Mucosa of descending colon (tissue), 3 donors: Measurements from ENCODE around the gene TNFAIP8L3. TPM values are rescaled to one million over a fixed set of nuclear protein-coding genes. Genes with fewer than 3 reads are reported as not detected.

ENCODE experiments used
- ATAC-seq: fragments of 200-7000 bp; cut with Tn5 transposase; one replicate; pipeline ENCODE4 v1.9.1; 2020; ENCODE audit warnings: mild to moderate bottlenecking, moderate library complexity
- DNase-seq, 3 donors: peaks; one replicate each; pipeline ENCODE4 v3.0.0-alpha.2; 2020
- H3K36me3 ChIP-seq: fragments of 200-600 bp; one replicate; pipeline ENCODE4 v1.8.0; 2021; ENCODE audit warnings: low read depth, mild to moderate bottlenecking
- H3K4me1 ChIP-seq: fragments of 200-600 bp; one replicate; pipeline ENCODE4 v1.8.0; 2021; ENCODE audit warnings: low read depth, mild to moderate bottlenecking
- H3K4me3 ChIP-seq: fragments of 200-600 bp; one replicate; pipeline ENCODE4 v1.8.0; 2021; ENCODE audit warnings: mild to moderate bottlenecking
- H3K9me3 ChIP-seq: fragments of 200-600 bp; one replicate; pipeline ENCODE4 v1.8.0; 2021; ENCODE audit warnings: mild to moderate bottlenecking
- CTCF ChIP-seq: fragments of 200-600 bp; IDR thresholded peaks from one replicate; pipeline ENCODE4 v1.8.0; 2022; ENCODE audit warnings: antibody characterized with exemption, mild to moderate bottlenecking
- intact Hi-C, 2 donors: fragments of 100-400 bp; cut with DNase I in 1 of 2; cut with micrococcal nuclease in 1 of 2; formaldehyde crosslinking; loops; one replicate each; pipeline versions ENCODE4 v1.11.0 to v1.11.1; 2022; cut with DNase I, micrococcal nuclease
- total RNA-seq, 3 donors: library from RNA; stranded (reverse); fragmentation: NEBNext Ultra II Directional in 2 of 3; extraction: Animal tissue kit (Norgen Biotek cat#: 25700) in 2 of 3; gene quantifications; one replicate each; pipeline versions ENCODE4 v1.2.1 to v1.2.4, GENCODE V29; 2021 to 2023
- donor health status: DM: no; HTN: no; CAD: no; lungs with moderate emphysema.
- donor health status: DM: no; HTN: no; CAD: no.
- donor health status: DM: no; HTN: yes; CAD: no.

TNFAIP8L3 gene
- total RNA-seq, 3 donors from 2014 or later = 8.2 to 11.2 (median 10.0) TPM

GRCh38 chr15:51088585-51088984 is 6.1 kb downstream of the TNFAIP8L3 start:
- DNase-seq = no peak
- no peak for ATAC-seq
- no peak for TF ChIP-seq CTCF
- no peak overlapping the region for H3K4me3 ChIP-seq
- no peaks in the 10 kb centered on the region for H3K9me3 ChIP-seq
- H3K36me3 ChIP-seq = no peaks in the 10 kb centered on the region
- peaks cover 6% of the 10 kb centered on the region for H3K4me1 ChIP-seq
- intact Hi-C loops = no loop called here

GRCh38 chr15:51087513-51087912 is 7.2 kb downstream of the TNFAIP8L3 start:
- no peaks in the 10 kb centered on the region for H3K9me3 ChIP-seq
- DNase-seq (no peak), ATAC-seq (no peak)
- no peaks in the 10 kb centered on the region for H3K36me3 ChIP-seq
- no peak for TF ChIP-seq CTCF
- no peaks in the 10 kb centered on the region for H3K4me1 ChIP-seq
- no peak overlapping the region for H3K4me3 ChIP-seq
- intact Hi-C loops = no loop called here

DNA sequence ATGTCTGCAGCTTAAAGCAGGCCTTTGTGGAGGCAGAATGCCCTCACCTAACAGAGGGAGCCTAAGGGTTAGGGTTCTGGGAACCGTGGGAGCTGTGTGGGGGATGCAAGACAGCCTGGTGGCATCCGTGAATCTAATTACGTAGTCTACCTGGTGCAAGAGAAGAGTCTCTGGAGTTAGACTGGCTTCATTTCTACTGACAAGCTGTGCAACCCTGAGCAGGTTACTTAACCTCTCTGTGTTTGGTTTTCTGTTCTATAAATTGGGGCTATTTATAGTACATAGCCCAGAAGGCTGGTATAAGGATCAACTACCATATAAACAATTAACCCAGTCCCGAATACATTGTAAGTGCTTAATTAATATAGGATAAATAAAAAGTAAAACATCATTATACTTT is 8.3 kb downstream of the TNFAIP8L3 start:
- Histone ChIP-seq H3K4me3 (no peak overlapping the region), H3K36me3 (no peaks in the 10 kb centered on the region), H3K4me1 (no peaks in the 10 kb centered on the region), H3K9me3 (no peaks in the 10 kb centered on the region)
- no peak for TF ChIP-seq CTCF
- DNase-seq (no peak), ATAC-seq (no peak)
- intact Hi-C loops = no loop called here

- Histone ChIP-seq H3K4me3 (no peak overlapping the region), H3K9me3 (no peaks in the 10 kb centered on the region), H3K4me1 (no peaks in the 10 kb centered on the region), H3K36me3 (no peaks in the 10 kb centered on the region)
- DNase-seq (no peak), ATAC-seq (no peak)
- intact Hi-C loops = no loop called here
- no peak for TF ChIP-seq CTCF
These were observed 8.9 kb downstream of the TNFAIP8L3 start for GRCh38 chr15:51085764-51086163.

GRCh38 chr15:51083641-51084166 is 11.0 kb downstream of the TNFAIP8L3 start:
- Histone ChIP-seq H3K4me3 (no peak overlapping the region), H3K4me1 (no peaks in the 10 kb centered on the region), H3K9me3 (no peaks in the 10 kb centered on the region), H3K36me3 (no peaks in the 10 kb centered on the region)
- DNase-seq = no peak
- ATAC-seq = no peak
- TF ChIP-seq CTCF = no peak
- intact Hi-C loops = no loop called here

DNA sequence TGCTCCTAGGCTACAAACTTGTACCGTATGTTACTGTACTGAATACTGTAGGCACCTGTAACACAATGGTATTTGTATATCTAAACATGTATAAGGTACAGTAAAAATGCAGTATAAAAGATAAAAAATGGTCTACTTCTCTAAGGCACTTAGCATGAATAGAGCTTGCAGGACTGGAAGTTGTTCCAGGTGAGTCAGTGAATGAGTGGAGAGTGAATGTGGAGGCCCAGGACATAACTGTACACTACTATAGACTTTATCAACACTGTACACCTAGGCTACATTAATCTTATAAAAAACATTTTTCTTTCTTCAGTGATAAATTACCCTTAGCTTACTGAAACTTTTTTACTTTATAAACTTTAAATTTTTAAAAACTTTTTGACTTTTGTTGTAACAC is 12.5 kb downstream of the TNFAIP8L3 start:
- intact Hi-C loops = no loop called here
- Histone ChIP-seq H3K4me3 (no peak overlapping the region), H3K9me3 (no peaks in the 10 kb centered on the region), H3K4me1 (no peaks in the 10 kb centered on the region), H3K36me3 (no peaks in the 10 kb centered on the region)
- no peak for TF ChIP-seq CTCF
- no peak for ATAC-seq
- DNase-seq = no peak
